B cell (primary cell): ENCODE data around the gene KLHL1. TPM values are rescaled to one million over a fixed set of nuclear protein-coding genes. Genes with fewer than 3 reads are reported as not detected.

Source experiments
- ATAC-seq: fragments of 200-7000 bp; cut with Tn5 transposase; one replicate; pipeline ENCODE4 v1.10.0; 2021; ENCODE audit warnings: low read depth, mild to moderate bottlenecking, moderate number of reproducible peaks, moderate library complexity
- CTCF ChIA-PET: fragments of 350-600 bp; sonication (Branson Sonifier 250); formaldehyde crosslinking; loops from one replicate; lab custom pipeline; 2021; ENCODE audit warnings: antibody characterized with exemption, inconsistent platforms; lab: Charles Lee
- POLR2A ChIA-PET: fragments of 350-600 bp; sonication (Branson Sonifier 250); formaldehyde crosslinking; loops from one replicate; lab custom pipeline; 2021; ENCODE audit warnings: antibody characterized with exemption; lab: Charles Lee
- DNase-seq: peaks from one replicate; pipeline ENCODE4 v3.0.0; 2013
- H2AFZ ChIP-seq: 2 replicates; pipeline ENCODE4 v1.6.1; 2012; ENCODE audit warnings: mild to moderate bottlenecking, low read depth, low read length; ENCODE audit not compliant: insufficient read depth, poor library complexity, severe bottlenecking
- H3K27ac ChIP-seq, 2 donors: 1 replicate in 1 of 2; 2 replicates in 1 of 2; pipeline ENCODE4 v1.5.1; 2012 to 2013; ENCODE audit warnings: low read length in 2 of 2, mild to moderate bottlenecking in 2 of 2, moderate library complexity in 1 of 2
- H3K27me3 ChIP-seq, 4 experiments: fragments of 200-600 bp in 1 of 4; sonication (generic) in 1 of 4; replicated peaks in 1 of 4; 1 replicate in 2 of 4; 2 replicates in 2 of 4; pipeline versions ENCODE4 v1.6.1 to v1.7.0; 2013 to 2016; ENCODE audit warnings: low read length in 3 of 4, mild to moderate bottlenecking in 2 of 4, mixed read lengths in 1 of 4, moderate library complexity in 1 of 4; ENCODE audit not compliant: insufficient read depth in 4 of 4, control insufficient read depth in 3 of 4; ENCODE audit errors: control extremely low read depth in 1 of 4
- H3K36me3 ChIP-seq, 2 experiments: replicated peaks in 1 of 2; 1 replicate in 1 of 2; 2 replicates in 1 of 2; pipeline versions ENCODE4 v1.6.1 to v1.7.1; 2013; ENCODE audit warnings: low read length in 1 of 2; ENCODE audit not compliant: insufficient read depth in 2 of 2, control insufficient read depth in 1 of 2; ENCODE audit errors: control extremely low read depth in 1 of 2, extremely low read depth in 1 of 2
- H3K4me1 ChIP-seq, 2 donors: fragments of 200-600 bp in 1 of 2; sonication (generic) in 1 of 2; 1 replicate in 1 of 2; 2 replicates in 1 of 2; pipeline versions ENCODE4 v1.5.1 to v1.6.1; 2013 to 2017; ENCODE audit warnings: low read length in 2 of 2; ENCODE audit not compliant: control insufficient read depth in 2 of 2, insufficient read depth in 2 of 2
- H3K4me2 ChIP-seq: replicated peaks from 2 replicates; pipeline ENCODE3; 2012; ENCODE audit warnings: mild to moderate bottlenecking, low read depth, low read length; ENCODE audit not compliant: poor library complexity, severe bottlenecking
- H3K4me3 ChIP-seq, 5 experiments: fragments of 200-600 bp in 1 of 5; sonication (generic) in 1 of 5; 1 replicate in 3 of 5; 2 replicates in 2 of 5; pipeline versions ENCODE4 v1.5.1 to v1.7.0; 2011 to 2016; ENCODE audit warnings: low read length in 4 of 5, mild to moderate bottlenecking in 4 of 5, low read depth in 2 of 5, control low read depth in 1 of 5, moderate library complexity in 1 of 5; ENCODE audit not compliant: insufficient read depth in 1 of 5; ENCODE audit errors: control extremely low read depth in 1 of 5, extremely low read depth in 1 of 5
- H3K79me2 ChIP-seq: fragments of 200-600 bp; sonication (generic); one replicate; pipeline ENCODE4 v1.6.0; 2016; ENCODE audit warnings: low read length; ENCODE audit not compliant: control insufficient read depth, insufficient read depth
- H3K9ac ChIP-seq: fragments of 200-600 bp; sonication (generic); 2 replicates; pipeline ENCODE4 v1.6.1; 2017; ENCODE audit warnings: mild to moderate bottlenecking, low read length, moderate library complexity
- H3K9me3 ChIP-seq, 3 donors: one replicate each; pipeline versions ENCODE4 v1.6.1 to v1.7.1; 2013; ENCODE audit warnings: low read length in 2 of 3; ENCODE audit not compliant: control insufficient read depth in 2 of 3, insufficient read depth in 1 of 3; ENCODE audit errors: control extremely low read depth in 1 of 3
- H4K20me1 ChIP-seq: 2 replicates; pipeline ENCODE4 v1.6.0; 2012; ENCODE audit warnings: mild to moderate bottlenecking, low read length; ENCODE audit not compliant: insufficient read depth, control insufficient read depth, poor library complexity, severe bottlenecking
- H3K27ac Mint-ChIP-seq: one replicate; pipeline ENCODE4 v1.8.0; 2021; ENCODE audit warnings: mixed read lengths
- H3K27me3 Mint-ChIP-seq: one replicate; pipeline ENCODE4 v1.8.0; 2021; ENCODE audit warnings: mixed read lengths
- H3K4me1 Mint-ChIP-seq: one replicate; pipeline ENCODE4 v1.8.0; 2021; ENCODE audit warnings: mixed read lengths
- H3K4me3 Mint-ChIP-seq: one replicate; pipeline ENCODE4 v1.8.0; 2021; ENCODE audit warnings: mixed read lengths
- H3K9me3 Mint-ChIP-seq: one replicate; pipeline ENCODE4 v1.8.0; 2022; ENCODE audit warnings: mixed read lengths; ENCODE audit not compliant: insufficient read depth
- EZH2 ChIP-seq: IDR thresholded peaks from 2 replicates; pipeline ENCODE4 v1.6.1; 2012; ENCODE audit warnings: borderline replicate concordance, low read depth, mild to moderate bottlenecking, moderate library complexity, low read length; ENCODE audit not compliant: insufficient read depth, poor library complexity, severe bottlenecking
- WGBS: methylation state at CpG from one replicate; pipeline ENCODE4 v1.1.5; 2013; ENCODE audit warnings: missing lambda C conversion rate; ENCODE audit not compliant: insufficient coverage; 5-methylcytosine and 5-hydroxymethylcytosine counted together
- intact Hi-C: fragments of 100-400 bp; cut with micrococcal nuclease; formaldehyde crosslinking; loops from one replicate; pipeline ENCODE4 v1.10.0; 2022
- polyA plus RNA-seq: library from polyadenylated mRNA; depleted of rRNA; stranded (reverse); fragments of >200 nt; gene quantifications from 2 replicates; pipeline ENCODE4 v1.2.3, GENCODE V29; 2012
- total RNA-seq, 2 donors: library from RNA; stranded (reverse); fragments of 120-200 nt in 1 of 2; gene quantifications; 1 replicate in 1 of 2; 2 replicates in 1 of 2; pipeline versions ENCODE4 v1.2.3 to v1.2.4, GENCODE V29; 2013 to 2022
- TF ChIP-seq, protein P1 (sequence below): fragments of 200-600 bp; IDR thresholded peaks from one replicate; pipeline ENCODE4 v1.8.0; 2022; ENCODE audit warnings: antibody characterized with exemption, mild to moderate bottlenecking

The KLHL1 gene
- total and polyA plus RNA-seq, 2 donors (not counting 1 experiment from before 2014, with no cell fraction given): not detected

DNA sequence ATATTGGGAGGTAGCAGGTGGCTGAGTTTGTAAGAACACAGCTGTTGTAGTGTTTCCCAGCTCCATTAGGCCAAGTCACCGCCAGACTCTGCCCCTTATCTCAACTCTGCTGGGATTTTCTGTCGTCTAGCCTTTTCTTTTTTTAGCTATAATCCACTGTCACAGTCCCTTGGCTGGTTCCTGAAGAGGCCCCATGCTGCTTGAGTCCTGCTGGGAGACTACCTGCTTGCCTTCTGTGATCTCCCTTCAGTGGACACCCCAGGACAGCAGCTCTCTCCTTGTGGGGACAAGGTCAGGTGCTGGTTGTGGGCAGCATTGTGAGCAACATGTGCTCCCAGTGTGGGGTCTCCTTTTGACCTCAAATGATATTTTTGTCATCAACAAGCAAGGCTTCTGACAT, 195.6 kb downstream of the KLHL1 start:
- TF ChIP-seq EZH2: no peak
- TF ChIP-seq, protein P1, sequence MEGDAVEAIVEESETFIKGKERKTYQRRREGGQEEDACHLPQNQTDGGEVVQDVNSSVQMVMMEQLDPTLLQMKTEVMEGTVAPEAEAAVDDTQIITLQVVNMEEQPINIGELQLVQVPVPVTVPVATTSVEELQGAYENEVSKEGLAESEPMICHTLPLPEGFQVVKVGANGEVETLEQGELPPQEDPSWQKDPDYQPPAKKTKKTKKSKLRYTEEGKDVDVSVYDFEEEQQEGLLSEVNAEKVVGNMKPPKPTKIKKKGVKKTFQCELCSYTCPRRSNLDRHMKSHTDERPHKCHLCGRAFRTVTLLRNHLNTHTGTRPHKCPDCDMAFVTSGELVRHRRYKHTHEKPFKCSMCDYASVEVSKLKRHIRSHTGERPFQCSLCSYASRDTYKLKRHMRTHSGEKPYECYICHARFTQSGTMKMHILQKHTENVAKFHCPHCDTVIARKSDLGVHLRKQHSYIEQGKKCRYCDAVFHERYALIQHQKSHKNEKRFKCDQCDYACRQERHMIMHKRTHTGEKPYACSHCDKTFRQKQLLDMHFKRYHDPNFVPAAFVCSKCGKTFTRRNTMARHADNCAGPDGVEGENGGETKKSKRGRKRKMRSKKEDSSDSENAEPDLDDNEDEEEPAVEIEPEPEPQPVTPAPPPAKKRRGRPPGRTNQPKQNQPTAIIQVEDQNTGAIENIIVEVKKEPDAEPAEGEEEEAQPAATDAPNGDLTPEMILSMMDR: no peak
- intact Hi-C loops: no loop called here
- H3K27me3 ChIP-seq: no peaks in the 10 kb centered on the region
- H3K36me3 ChIP-seq: no peaks in the 10 kb centered on the region
- no peak overlapping the region for H3K9ac ChIP-seq
- no peak overlapping the region for H3K4me2 ChIP-seq
- DNase-seq: no peak
- H2AFZ ChIP-seq: no peak overlapping the region
- Mint-ChIP-seq H3K9me3 (peaks cover 2% of the 10 kb centered on the region), H3K27ac (no peak overlapping the region), H3K4me3 (no peak overlapping the region), H3K4me1 (no peaks in the 10 kb centered on the region), H3K27me3 (no peaks in the 10 kb centered on the region)
- WGBS: 91% methylated on average over 2 of the region's 2 CpGs
- H3K4me1 ChIP-seq: no peaks in the 10 kb centered on the region
- H3K27ac ChIP-seq: no peak overlapping the region
- no peaks in the 10 kb centered on the region for H3K79me2 ChIP-seq
- no peaks in the 10 kb centered on the region for H4K20me1 ChIP-seq
- ChIA-PET POLR2A (no interaction called here), CTCF (no interaction called here)
- peaks cover 0 to 8% (median 0%) of the 10 kb centered on the region in 3 donors for H3K9me3 ChIP-seq
- H3K4me3 ChIP-seq: no peak overlapping the region
- ATAC-seq: no peak

DNA sequence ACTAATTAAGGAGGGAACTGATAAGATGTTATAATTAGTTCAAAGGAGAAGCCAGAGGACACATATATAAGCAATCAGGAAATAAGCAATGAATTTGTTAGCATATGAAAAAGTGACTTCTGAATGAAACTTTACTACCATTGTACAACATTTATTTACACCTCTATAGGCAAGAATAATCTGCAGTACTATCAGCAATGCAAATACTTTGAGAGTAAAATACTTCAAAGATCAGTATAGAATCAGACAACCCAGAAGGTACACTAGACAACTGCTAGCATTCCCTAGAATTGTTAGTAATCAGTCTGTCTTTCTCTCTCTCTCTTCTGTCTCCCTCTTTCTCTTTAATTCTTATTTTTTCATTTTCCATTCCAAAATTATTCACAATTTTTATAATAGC, 197.5 kb downstream of the KLHL1 start:
- no peak for ATAC-seq
- no peak overlapping the region for H3K4me2 ChIP-seq
- H4K20me1 ChIP-seq: no peaks in the 10 kb centered on the region
- H3K27ac ChIP-seq: no peak overlapping the region
- H3K27me3 ChIP-seq: no peaks in the 10 kb centered on the region
- no peak for TF ChIP-seq EZH2
- TF ChIP-seq, protein P1: no peak
- Mint-ChIP-seq H3K4me1 (no peaks in the 10 kb centered on the region), H3K27ac (no peak overlapping the region), H3K27me3 (no peaks in the 10 kb centered on the region), H3K9me3 (peaks cover 2% of the 10 kb centered on the region), H3K4me3 (no peak overlapping the region)
- POLR2A ChIA-PET: no interaction called here
- H3K4me1 ChIP-seq: no peaks in the 10 kb centered on the region
- intact Hi-C loops: no loop called here
- CTCF ChIA-PET: no interaction called here
- H3K9me3 ChIP-seq: peaks cover 0 to 8% (median 0%) of the 10 kb centered on the region in 3 donors
- H2AFZ ChIP-seq: no peak overlapping the region
- no peaks in the 10 kb centered on the region for H3K36me3 ChIP-seq
- DNase-seq: no peak
- no peak overlapping the region for H3K9ac ChIP-seq
- no peaks in the 10 kb centered on the region for H3K79me2 ChIP-seq
- no peak overlapping the region for H3K4me3 ChIP-seq
